Activated naive CD4-positive, alpha-beta T cell treated with anti-CD3 and anti-CD28 coated beads for 36 hours (primary cell): ENCODE measurements around the gene GABARAP. TPM values are rescaled to one million over a fixed set of nuclear protein-coding genes. Genes with fewer than 3 reads are reported as not detected.

Experiments used
- CTCF ChIA-PET: fragments of 350-600 bp; sonication (Branson Sonifier 250); formaldehyde crosslinking; loops from one replicate; lab custom pipeline; 2021; ENCODE audit warnings: antibody characterized with exemption; lab: Charles Lee
- DNase-seq: peaks from one replicate; pipeline ENCODE4 v3.0.0-alpha.2; 2020
- H3K27ac Mint-ChIP-seq: one replicate; pipeline ENCODE4 v1.8.0; 2021; ENCODE audit warnings: mild to moderate bottlenecking, mixed read lengths
- H3K27me3 Mint-ChIP-seq: one replicate; pipeline ENCODE4 v1.8.0; 2021; ENCODE audit warnings: low read depth, mixed read lengths
- H3K36me3 Mint-ChIP-seq: one replicate; pipeline ENCODE4 v1.8.0; 2021; ENCODE audit warnings: low read depth, mixed read lengths
- H3K4me1 Mint-ChIP-seq: one replicate; pipeline ENCODE4 v1.8.0; 2021; ENCODE audit warnings: low read depth, mixed read lengths
- H3K4me3 Mint-ChIP-seq: one replicate; pipeline ENCODE4 v1.8.0; 2021; ENCODE audit warnings: mild to moderate bottlenecking, moderate library complexity, mixed read lengths
- H3K9me3 Mint-ChIP-seq: one replicate; pipeline ENCODE4 v1.8.0; 2021; ENCODE audit warnings: mixed read lengths
- intact Hi-C: fragments of 100-400 bp; cut with micrococcal nuclease; formaldehyde crosslinking; loops from one replicate; pipeline ENCODE4 v1.15.1; 2023
- total RNA-seq, 2 experiments: library from RNA; stranded (reverse); gene quantifications; one replicate each; pipeline ENCODE4 v1.2.3, GENCODE V29; 2021

GABARAP gene
- total RNA-seq, 2 experiments from 2014 or later, result 137 to 152 TPM

DNA sequence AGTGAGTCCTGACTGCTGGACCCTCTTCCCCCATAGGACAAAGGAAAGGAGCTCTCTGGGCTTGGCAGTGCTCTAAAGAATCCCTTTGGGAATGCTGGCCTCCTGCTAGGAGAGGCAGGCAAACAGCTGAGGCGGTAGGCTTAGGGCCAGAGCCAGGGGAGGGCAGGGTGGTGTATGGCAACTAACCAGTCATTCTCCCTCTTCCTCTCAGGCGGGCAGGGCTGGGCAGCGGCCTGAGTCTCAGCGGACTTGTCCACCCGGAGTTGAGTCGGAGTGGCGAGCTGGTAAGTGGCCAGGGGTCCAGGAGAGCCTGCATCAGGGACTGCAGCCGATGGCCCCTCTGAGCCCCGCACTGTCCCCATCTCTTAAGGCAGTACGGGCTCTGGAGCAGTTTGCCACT, 18.1 kb downstream of the GABARAP start:
- intact Hi-C loops, result no loop called here
- peaks cover 25% of the 10 kb centered on the region for H3K36me3 Mint-ChIP-seq
- no peak for DNase-seq
- H3K9me3 Mint-ChIP-seq, result no peaks in the 10 kb centered on the region
- no peak overlapping the region for H3K4me3 Mint-ChIP-seq
- H3K27ac Mint-ChIP-seq, result no peak overlapping the region
- H3K4me1 Mint-ChIP-seq, result peaks cover 28% of the 10 kb centered on the region
- H3K27me3 Mint-ChIP-seq, result no peaks in the 10 kb centered on the region
- CTCF ChIA-PET, result interaction anchor here (1.2 kb wide), 1 partner anchor 15 kb away, joined by 3 read pairs; the partner anchor contains the start of gene PHF23

DNA sequence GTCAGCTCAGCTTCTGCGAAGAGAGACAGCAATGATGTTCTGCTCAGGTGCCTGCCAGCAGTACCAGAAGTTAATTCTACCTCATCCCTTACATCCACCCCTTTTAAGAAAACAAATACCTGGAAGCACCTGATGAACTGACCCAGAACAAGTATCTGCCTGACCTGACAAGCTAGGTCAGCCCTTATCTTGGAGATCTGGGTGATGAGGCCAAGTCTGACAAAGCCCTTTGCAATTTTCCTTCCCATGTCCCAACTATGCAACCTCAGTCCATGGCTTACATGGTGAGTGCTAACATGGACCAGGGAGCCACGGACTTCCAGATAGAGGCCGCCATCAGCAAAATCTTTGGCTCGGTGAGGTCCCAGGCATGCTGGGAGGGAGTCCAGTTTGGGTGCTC, 18.9 kb downstream of the GABARAP start:
- Mint-ChIP-seq H3K27ac (no peak overlapping the region), H3K36me3 (peaks cover 23% of the 10 kb centered on the region), H3K4me3 (no peak overlapping the region), H3K27me3 (no peaks in the 10 kb centered on the region), H3K4me1 (peaks cover 33% of the 10 kb centered on the region), H3K9me3 (no peaks in the 10 kb centered on the region)
- CTCF ChIA-PET, result interaction anchor here (1.2 kb wide), 1 partner anchor 16 kb away, joined by 3 read pairs; the partner anchor contains the start of gene PHF23
- DNase-seq, result no peak
- intact Hi-C loops, result no loop called here

DNA sequence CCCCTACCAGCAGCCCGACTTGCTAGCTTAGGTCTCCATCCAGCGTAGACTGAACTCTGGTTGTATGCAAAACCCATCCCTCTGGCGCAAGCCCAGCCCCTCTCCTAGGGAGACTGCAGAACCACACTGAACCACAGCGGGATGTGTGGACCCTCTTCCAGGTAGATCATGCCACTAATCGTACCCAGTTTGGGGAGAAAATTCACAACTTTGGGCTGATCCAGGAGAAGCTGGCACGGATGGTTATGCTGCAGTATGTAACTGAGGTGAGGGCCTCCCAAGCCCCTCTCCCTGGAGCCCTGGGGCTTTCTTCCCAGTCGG, 19.3 kb downstream of the GABARAP start:
- CTCF ChIA-PET, result interaction anchor here (1.2 to 3.4 kb wide), 2 partner anchors 10 to 16 kb away, joined by 3 to 15 read pairs; partner anchors contain the start of gene PHF23
- intact Hi-C loops, result no loop called here
- no peaks in the 10 kb centered on the region for H3K9me3 Mint-ChIP-seq
- H3K27me3 Mint-ChIP-seq, result no peaks in the 10 kb centered on the region
- H3K27ac Mint-ChIP-seq, result no peak overlapping the region
- H3K36me3 Mint-ChIP-seq, result peaks cover 20% of the 10 kb centered on the region
- H3K4me1 Mint-ChIP-seq, result peaks cover 33% of the 10 kb centered on the region
- H3K4me3 Mint-ChIP-seq, result no peak overlapping the region
- DNase-seq, result no peak

DNA sequence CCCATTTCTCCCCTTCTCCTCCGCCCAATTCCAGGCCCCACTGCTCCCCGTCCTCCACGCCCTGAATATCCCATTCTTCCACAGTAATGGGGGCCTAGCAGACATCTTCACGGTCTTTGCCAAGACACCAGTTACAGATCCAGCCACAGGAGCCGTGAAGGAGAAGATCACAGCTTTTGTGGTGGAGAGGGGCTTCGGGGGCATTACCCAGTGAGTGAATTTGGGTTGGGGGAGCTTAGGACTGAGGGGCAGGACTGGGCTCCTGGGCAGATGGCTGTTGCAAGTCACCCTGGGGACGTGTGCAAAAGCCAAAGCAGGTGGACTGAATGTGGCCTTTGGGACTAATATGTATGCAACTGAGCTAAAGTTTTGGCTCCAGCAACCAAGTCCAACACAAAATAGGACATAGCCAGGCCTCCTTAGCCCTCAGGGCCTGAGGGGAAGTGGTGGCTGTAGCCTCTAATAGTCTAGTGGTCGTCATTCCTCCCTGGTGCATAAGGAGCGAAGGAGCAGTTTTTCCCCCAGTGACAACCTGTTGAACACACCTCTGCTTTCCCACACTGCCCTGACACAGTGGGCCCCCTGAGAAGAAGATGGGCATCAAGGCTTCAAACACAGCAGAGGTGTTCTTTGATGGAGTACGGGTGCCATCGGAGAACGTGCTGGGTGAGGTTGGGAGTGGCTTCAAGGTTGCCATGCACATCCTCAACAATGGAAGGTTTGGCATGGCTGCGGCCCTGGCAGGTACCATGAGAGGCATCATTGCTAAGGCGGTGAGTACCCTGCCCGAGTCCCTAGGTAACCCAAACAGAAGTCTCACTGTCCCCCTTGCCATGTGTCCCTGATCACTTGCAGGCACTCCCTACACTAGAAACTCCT, 19.9 kb downstream of the GABARAP start:
- H3K36me3 Mint-ChIP-seq, result peaks cover 20% of the 10 kb centered on the region
- H3K27ac Mint-ChIP-seq, result no peak overlapping the region
- intact Hi-C loops, result no loop called here
- peaks cover 36% of the 10 kb centered on the region for H3K4me1 Mint-ChIP-seq
- H3K27me3 Mint-ChIP-seq, result no peaks in the 10 kb centered on the region
- H3K4me3 Mint-ChIP-seq, result no peak overlapping the region
- CTCF ChIA-PET, result interaction anchor here (0.5 to 3.4 kb wide), 4 partner anchors 10 to 746 kb away, joined by 3 to 15 read pairs (median 3); partner anchors contain the start of gene DVL2
- H3K9me3 Mint-ChIP-seq, result no peaks in the 10 kb centered on the region
- DNase-seq, result no peak

DNA sequence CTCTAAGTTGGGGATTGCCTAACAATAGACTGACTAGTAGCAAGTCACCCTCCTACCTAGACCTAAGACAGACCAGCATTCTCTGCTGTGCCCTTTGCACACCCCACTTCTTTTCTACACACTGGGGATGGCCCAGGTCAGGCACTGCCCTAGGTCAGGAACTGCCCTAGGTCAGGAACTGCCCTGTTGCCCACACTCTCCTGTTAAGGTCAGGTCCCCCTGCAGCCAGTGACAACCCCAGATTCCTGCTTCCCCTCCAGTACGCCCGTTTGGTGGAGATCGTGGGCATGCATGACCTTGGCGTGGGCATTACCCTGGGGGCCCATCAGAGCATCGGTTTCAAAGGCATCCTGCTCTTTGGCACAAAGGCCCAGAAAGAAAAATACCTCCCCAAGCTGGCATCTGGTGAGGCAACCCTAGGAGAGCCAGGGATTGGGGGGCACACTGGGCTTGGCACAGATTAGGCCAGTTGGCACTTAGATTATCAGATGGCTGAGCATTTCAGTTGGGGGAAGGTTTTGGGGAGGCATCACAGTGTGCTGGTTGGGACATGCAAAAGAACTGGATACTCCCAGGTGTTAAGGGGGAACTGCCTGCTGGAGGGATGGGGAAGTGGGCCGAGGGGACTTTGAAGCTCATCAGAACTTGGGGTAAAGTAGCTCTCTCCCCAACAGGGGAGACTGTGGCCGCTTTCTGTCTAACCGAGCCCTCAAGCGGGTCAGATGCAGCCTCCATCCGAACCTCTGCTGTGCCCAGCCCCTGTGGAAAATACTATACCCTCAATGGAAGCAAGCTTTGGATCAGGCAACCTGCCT, 20.8 kb downstream of the GABARAP start:
- H3K27me3 Mint-ChIP-seq, result no peaks in the 10 kb centered on the region
- H3K36me3 Mint-ChIP-seq, result peaks cover 18% of the 10 kb centered on the region
- H3K27ac Mint-ChIP-seq, result peak overlapping the region; percentile 61
- no peak for DNase-seq
- no peaks in the 10 kb centered on the region for H3K9me3 Mint-ChIP-seq
- intact Hi-C loops, result loop anchor here (1.0 kb wide), 3 partner anchors 31 to 75 kb away; partner anchors contain the start of gene ELP5
- H3K4me3 Mint-ChIP-seq, result no peak overlapping the region
- CTCF ChIA-PET, result interaction anchor here (0.5 to 3.4 kb wide), 14 partner anchors 11 to 747 kb away, joined by 3 to 16 read pairs (median 4); partner anchors contain the start of genes DVL2, GABARAP, PHF23 and SLC16A11
- peaks cover 40% of the 10 kb centered on the region for H3K4me1 Mint-ChIP-seq

DNA sequence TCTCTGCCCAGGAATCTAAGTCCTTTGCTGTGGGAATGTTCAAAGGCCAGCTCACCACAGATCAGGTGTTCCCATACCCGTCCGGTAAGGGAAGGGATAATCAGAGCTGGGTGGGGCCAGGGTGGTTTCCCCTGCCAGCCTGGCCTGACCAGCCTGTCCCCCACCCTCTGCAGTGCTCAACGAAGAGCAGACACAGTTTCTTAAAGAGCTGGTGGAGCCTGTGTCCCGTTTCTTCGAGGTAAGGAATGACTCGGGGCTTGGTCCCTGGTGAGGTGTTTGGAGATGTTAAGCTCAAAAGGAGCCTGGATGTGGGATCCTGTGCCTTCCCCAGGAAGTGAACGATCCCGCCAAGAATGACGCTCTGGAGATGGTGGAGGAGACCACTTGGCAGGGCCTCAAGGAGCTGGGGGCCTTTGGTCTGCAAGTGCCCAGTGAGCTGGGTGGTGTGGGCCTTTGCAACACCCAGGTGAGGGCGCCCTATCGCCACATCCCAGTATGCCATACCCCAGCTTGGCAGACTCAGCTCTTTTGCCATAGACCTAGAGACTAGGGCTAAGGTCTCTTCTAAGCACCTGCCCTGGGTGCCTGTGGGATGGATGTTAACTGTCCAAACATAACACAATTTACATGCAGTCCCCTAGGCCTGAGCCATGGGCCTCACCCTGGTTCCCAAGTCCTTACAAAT, 21.5 kb downstream of the GABARAP start:
- intact Hi-C loops, result loop anchor here (1.0 kb wide), 3 partner anchors 32 to 76 kb away; partner anchors contain the start of gene ELP5
- H3K27ac Mint-ChIP-seq, result peak overlapping the region; percentile 83
- no peaks in the 10 kb centered on the region for H3K9me3 Mint-ChIP-seq
- peaks cover 47% of the 10 kb centered on the region for H3K4me1 Mint-ChIP-seq
- CTCF ChIA-PET, result interaction anchor here (0.6 to 3.4 kb wide), 14 partner anchors 10 to 177 kb away, joined by 3 to 16 read pairs (median 4); partner anchors contain the start of genes DVL2, GABARAP, PHF23 and SLC16A11
- H3K36me3 Mint-ChIP-seq, result peaks cover 16% of the 10 kb centered on the region
- H3K4me3 Mint-ChIP-seq, result peak overlapping the region; percentile 94
- peak; percentile 85 for DNase-seq
- H3K27me3 Mint-ChIP-seq, result no peaks in the 10 kb centered on the region

DNA sequence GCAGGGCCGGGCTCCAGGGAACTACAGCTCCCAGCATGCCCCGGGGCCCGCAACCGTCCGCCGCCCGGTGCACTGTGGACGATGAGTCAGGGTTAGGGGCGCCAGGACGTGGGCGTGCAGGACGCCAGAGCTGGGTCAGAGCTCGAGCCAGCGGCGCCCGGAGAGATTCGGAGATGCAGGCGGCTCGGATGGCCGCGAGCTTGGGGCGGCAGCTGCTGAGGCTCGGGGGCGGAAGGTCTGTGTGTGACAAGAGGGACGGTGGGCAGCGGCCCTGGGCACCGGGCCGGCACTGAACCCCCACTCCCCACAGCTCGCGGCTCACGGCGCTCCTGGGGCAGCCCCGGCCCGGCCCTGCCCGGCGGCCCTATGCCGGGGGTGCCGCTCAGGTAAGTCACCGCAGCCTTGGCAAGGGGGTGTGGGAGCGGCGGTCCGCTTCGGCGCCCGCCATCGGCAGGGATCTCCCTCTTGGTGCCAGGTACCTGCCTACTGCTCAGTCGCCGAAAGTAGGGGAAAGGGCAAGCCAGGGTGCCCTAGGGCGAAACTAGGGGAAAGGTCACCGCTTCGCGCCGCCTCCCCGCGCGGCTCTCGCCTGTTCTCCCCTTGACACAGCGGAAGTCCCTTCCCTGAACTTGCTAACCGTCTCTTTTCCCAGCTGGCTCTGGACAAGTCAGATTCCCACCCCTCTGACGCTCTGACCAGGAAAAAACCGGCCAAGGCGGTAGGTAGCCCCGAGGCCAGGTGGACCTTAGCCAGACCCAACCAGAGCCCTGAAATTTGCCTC, 22.2 kb downstream of the GABARAP start, which contains the start of the genes ACADVL and DLG4:
Gene ACADVL (plus strand): TSS at position 127 of the 781 bp plus-strand sequence. CDS start 47 bp downstream, at position 174.
Gene DLG4 (minus strand): TSS at position 25 of the 781 bp plus-strand sequence.
- Mint-ChIP-seq H3K36me3 (peaks cover 16% of the 10 kb centered on the region), H3K27me3 (no peaks in the 10 kb centered on the region), H3K9me3 (no peaks in the 10 kb centered on the region), H3K4me3 (peak within 1 kb of the TSS; percentile 94), H3K4me1 (peaks cover 54% of the 10 kb centered on the region), H3K27ac (peak within 1 kb of the TSS; percentile 92)
- intact Hi-C loops, result loop anchor here (1.0 to 5.0 kb wide), 2 partner anchors 19 to 182 kb away; partner anchors contain the start of genes PHF23 and TMEM256
- DNase-seq, result peak; percentile 88
- CTCF ChIA-PET, result interaction anchor here (0.7 to 3.4 kb wide), 14 partner anchors 10 to 77 kb away, joined by 3 to 16 read pairs (median 4); partner anchors contain the start of genes DVL2, GABARAP and PHF23

DNA sequence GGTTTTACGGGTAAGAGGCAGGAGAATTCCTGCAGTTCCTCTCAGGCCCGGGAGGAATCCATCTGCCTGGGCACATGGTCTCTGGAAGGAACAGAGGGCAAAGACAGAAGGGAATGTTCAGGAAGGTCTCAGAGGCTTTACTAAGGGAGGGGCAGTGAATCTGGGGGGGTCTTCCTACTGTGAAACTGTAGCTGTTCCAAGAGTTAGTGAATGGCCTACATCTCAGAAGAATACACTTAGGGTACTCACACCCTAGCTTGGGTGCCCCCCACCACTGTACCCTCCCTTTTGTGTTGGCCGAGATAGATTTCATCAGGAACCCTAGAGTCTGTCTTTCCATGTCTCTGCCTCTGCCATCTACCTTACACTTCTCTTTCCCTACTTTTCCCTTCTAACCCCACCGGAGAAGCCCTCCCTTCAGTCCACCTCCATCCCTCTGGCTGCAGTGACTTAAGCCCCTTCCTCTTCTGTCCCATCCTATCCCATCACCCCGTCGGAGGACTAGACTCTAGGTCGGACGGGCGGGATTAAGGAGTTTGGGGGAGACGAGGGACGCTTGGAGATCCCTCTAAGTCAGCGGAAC, 22.9 kb downstream of the GABARAP start:
- peaks cover 16% of the 10 kb centered on the region for H3K36me3 Mint-ChIP-seq
- peak overlapping the region; percentile 94 for H3K4me3 Mint-ChIP-seq
- DNase-seq, result no peak
- peak overlapping the region; percentile 92 for H3K27ac Mint-ChIP-seq
- no peaks in the 10 kb centered on the region for H3K27me3 Mint-ChIP-seq
- no peaks in the 10 kb centered on the region for H3K9me3 Mint-ChIP-seq
- CTCF ChIA-PET, result interaction anchor here (0.8 to 3.4 kb wide), 8 partner anchors 11 to 78 kb away, joined by 3 to 16 read pairs (median 6); partner anchors contain the start of genes DVL2, GABARAP and PHF23
- H3K4me1 Mint-ChIP-seq, result peaks cover 59% of the 10 kb centered on the region
- intact Hi-C loops, result loop anchor here (1.0 to 5.0 kb wide), 2 partner anchors 20 to 183 kb away; partner anchors contain the start of genes PHF23 and TMEM256

DNA sequence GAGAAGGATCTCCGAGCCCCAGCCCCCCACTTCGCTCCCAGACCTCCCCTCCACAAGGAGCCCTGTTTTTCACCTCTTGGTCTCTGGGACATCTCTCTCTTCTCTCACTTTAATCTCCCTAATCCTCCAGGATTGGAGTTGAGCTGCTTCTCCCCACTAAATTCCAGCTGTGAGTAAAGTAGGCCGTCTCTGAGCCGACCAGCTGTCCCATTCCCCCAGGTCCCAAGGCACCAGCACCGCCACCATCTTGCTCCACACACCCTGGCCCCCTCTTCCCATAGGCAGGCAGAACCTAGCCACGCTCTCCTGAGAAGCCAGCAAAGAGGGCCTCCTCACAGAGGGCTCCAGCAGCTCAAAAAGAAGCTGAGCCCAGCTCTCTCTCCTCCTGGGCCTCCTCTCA, 23.5 kb downstream of the GABARAP start:
- no peak for DNase-seq
- Mint-ChIP-seq H3K36me3 (peaks cover 13% of the 10 kb centered on the region), H3K4me1 (peaks cover 63% of the 10 kb centered on the region), H3K27me3 (no peaks in the 10 kb centered on the region), H3K27ac (peak overlapping the region; percentile 92), H3K9me3 (no peaks in the 10 kb centered on the region), H3K4me3 (peak overlapping the region; percentile 94)
- CTCF ChIA-PET, result interaction anchor here (1.3 to 2.7 kb wide), 3 partner anchors 11 to 78 kb away, joined by 3 to 16 read pairs (median 4); partner anchors contain the start of gene GABARAP
- intact Hi-C loops, result loop anchor here (1.0 to 5.0 kb wide), 2 partner anchors 21 to 184 kb away; partner anchors contain the start of genes PHF23 and TMEM256

DNA sequence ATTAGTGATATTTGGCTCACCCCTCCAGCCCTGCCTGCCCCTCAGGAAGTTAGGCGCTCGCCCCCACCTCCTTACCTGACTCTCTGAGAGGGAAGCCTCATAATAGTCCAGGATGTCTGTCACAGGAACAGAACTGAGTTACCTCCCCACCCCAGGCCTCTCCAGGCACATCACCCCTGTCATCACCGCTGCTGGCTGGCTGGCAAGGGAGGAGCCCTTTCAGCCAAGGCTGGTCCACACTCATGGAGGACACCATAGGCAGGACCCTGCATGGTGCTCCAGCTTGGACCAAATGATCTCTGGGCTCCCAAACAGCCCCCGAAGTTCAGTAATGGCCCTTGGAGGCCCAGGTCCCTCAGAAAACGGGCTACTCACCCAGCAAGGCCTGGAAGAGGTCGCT, 24.1 kb downstream of the GABARAP start:
- H3K27ac Mint-ChIP-seq, result peak overlapping the region; percentile 85
- intact Hi-C loops, result loop anchor here (5.0 kb wide), 1 partner anchor 184 kb away; the partner anchor contains the start of gene TMEM256
- peak overlapping the region; percentile 71 for H3K4me3 Mint-ChIP-seq
- H3K36me3 Mint-ChIP-seq, result peaks cover 8% of the 10 kb centered on the region
- CTCF ChIA-PET, result interaction anchor here (1.0 kb wide), 1 partner anchor 172 kb away, joined by 3 read pairs; no protein-coding TSS in a partner anchor
- peaks cover 65% of the 10 kb centered on the region for H3K4me1 Mint-ChIP-seq
- no peaks in the 10 kb centered on the region for H3K9me3 Mint-ChIP-seq
- DNase-seq, result peak; percentile 48
- H3K27me3 Mint-ChIP-seq, result no peaks in the 10 kb centered on the region
